GM21381 (cell line): ENCODE measurements around the gene MRTFA.
"Not testable (repeated sequence)": the region's sequence is repeated elsewhere in the genome, so short reads cannot be mapped to it uniquely, and the experiment has no call there.

Experiments used
- ATAC-seq: cut with Tn5 transposase; IDR thresholded peaks from one replicate; pipeline ENCODE4 v1.9.1; 2021; ENCODE audit warnings: mild to moderate bottlenecking, moderate library complexity; ENCODE audit not compliant: unreplicated experiment

The MRTFA gene

GRCh38 chr22:40403651-40404050, 232.9 kb downstream of the MRTFA start:
- no peak for ATAC-seq

- ATAC-seq = no peak
Observed at GRCh38 chr22:40403141-40403540, 233.4 kb downstream of the MRTFA start.

DNA sequence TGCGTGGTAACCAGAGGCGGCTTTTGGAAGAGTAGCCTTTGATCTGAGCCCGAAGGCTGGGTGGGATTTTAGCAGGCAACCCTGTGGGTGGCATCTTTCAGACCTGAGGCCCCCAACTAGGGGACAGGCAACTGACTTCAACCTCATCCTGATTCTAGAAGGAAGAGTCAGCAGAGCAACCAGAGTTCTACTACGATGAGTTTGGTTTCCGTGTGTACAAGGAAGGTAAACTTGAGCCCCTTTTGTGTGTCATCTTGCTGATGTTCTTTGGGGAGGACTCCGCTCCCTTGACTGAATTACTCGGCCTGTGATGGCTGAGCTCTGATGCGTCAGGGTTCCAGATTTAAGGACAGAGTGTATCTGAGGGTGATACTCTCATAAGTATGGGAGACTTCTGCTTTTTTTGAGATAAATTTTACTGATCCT, 234.5 kb downstream of the MRTFA start:
- no peak for ATAC-seq

DNA sequence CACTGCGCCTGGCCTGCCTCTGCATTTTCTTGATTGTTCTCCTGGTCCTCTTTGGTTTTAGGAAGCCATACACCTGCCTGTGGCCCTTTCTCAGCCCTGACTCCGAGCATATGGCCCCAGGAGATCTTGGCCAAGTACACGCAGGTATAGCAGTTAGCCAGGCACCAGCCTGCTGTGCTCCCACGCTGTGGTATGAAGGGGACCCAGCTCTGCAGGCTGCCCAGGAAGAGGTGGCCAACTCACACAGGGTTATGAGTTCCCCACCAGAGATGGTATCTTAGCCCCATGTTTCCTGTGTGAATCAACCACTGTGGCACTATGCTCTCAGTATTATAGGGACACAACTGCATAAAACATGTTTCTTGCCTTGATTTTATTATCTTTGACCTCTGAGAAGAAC, 235.0 kb downstream of the MRTFA start:
- ATAC-seq = no peak

- no peak for ATAC-seq
Observed at GRCh38 chr22:40400159-40400558, 236.4 kb downstream of the MRTFA start.

GRCh38 chr22:40399621-40400020, 236.9 kb downstream of the MRTFA start:
- ATAC-seq = no peak

DNA sequence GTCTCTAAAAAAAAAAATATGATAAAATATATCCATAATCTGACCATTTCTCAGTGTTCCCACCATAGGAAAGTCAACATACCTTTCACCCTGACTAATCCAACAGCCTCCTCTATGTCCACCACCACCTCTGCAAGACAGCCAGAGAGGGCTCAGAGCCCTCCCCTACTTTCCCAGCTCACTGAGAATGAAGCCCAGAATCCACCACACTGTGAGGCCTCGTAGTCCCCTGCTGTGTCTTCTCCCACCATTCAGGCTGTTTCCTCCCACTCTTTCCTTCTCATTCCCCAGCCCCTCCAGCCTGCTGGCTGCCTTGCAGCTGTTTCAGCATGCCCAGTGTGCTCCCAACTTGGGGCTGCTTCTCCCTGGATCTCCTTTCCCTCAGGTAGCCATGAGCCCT, 239.1 kb downstream of the MRTFA start:
- ATAC-seq = no peak

GRCh38 chr22:40396882-40397281, 239.6 kb downstream of the MRTFA start:
- ATAC-seq = no peak

GRCh38 chr22:40395607-40396006, 240.9 kb downstream of the MRTFA start:
- no peak for ATAC-seq

DNA sequence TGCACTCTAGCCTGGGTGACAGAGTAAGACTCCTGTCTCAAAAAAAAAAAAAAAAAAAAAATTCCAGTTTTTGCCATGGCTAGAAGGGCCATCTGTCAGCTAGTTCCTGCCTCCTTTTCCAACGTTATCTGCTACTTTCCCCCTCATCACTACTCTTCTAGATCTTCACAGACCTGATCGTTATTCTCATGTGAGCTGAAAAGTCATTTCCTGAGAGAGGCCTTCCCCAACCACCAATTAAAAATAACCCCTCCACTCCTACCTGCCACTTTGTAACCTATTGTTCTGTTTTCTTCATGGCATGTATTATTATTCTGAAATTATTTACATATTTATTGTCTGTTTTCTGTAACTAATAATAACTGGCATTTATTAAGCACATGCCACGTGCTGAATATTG, 241.9 kb downstream of the MRTFA start:
- ATAC-seq = no peak

DNA sequence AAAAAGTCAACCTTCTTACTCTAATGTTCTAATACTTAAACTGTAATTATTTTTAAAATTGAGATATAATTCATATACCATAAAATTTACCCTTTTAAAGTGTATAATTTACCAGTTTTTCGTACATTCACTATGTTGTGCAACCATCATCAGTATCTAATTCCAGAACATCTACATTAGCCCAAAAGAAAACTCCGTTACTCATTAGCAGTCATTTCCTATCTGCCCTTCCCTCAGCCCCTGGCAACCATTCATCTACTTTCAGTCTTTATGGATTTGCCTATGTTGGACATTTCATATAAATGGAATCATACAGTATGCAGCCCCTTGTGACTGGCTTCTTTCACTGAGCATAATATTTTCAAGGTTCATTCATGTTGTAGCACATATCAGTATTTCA, 243.9 kb downstream of the MRTFA start:
- no peak for ATAC-seq

GRCh38 chr22:40391417-40391816, 245.1 kb downstream of the MRTFA start:
- no peak for ATAC-seq

- no peak for ATAC-seq
Observed at GRCh38 chr22:40388231-40388630, 248.3 kb downstream of the MRTFA start.

GRCh38 chr22:40387746-40388145, 248.8 kb downstream of the MRTFA start:
- no peak for ATAC-seq

- ATAC-seq = no peak
Observed at GRCh38 chr22:40385036-40385782, 251.3 kb downstream of the MRTFA start.

DNA sequence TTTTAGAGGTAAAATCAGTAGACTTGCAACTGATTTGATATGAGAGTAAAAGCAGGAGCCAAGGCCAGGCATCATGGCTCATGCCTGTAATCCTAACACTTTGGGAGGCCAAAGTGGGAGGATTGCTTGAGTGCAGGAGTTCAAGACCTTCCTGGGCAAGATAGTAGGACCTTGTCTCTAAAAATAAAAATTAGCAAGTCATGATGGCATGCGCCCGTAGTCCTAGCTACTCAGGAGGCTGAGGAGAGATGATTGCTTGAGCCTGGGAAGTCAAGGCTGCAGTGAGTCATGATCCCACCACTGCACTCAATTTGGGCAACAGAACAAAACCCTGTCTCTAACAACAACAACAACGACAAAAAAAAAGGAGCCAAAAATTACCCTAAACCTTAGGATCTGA, 252.6 kb downstream of the MRTFA start:
- ATAC-seq = no peak

GRCh38 chr22:40381461-40381860, 255.1 kb downstream of the MRTFA start:
- ATAC-seq = no peak

DNA sequence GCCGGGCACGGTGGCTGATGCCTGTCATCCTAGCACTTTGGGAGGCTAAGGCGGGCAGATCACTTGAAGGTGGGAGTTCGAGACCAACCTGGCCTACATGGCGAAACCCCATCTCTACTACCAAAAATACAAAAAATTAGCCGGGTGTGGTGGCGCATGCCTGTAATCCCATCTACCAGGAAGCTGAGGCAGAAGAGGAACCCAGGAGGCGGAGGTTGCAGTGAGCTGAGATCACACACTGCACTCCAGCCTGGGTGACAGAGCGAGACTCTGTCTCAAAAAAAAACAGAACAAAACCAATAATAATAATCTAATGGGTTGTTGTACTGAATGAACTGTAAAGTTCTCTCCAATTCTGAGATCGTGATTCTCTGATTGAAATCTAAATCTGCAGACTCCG, 258.1 kb downstream of the MRTFA start:
- not testable (repeated sequence) for ATAC-seq

DNA sequence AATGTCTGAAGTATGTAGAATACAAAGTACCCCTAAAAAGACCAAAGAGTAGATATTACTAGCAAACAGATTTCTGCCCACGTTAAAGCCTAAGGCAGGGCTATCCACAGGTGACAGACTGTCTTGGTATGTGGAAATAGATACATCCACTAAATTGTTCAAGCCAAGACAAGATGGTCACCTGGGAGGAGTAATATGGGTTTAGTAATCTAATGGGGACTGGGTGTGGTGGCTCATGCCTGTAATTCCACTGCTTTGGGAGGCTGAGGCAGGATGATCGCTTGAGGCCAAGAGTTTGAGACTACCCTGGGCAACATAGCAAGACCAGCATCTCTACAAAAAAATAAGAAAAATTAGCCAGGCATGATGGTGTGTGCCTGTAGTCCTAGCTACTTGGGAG, 258.6 kb downstream of the MRTFA start:
- ATAC-seq = no peak

GRCh38 chr22:40376149-40376548, 260.4 kb downstream of the MRTFA start:
- no peak for ATAC-seq

DNA sequence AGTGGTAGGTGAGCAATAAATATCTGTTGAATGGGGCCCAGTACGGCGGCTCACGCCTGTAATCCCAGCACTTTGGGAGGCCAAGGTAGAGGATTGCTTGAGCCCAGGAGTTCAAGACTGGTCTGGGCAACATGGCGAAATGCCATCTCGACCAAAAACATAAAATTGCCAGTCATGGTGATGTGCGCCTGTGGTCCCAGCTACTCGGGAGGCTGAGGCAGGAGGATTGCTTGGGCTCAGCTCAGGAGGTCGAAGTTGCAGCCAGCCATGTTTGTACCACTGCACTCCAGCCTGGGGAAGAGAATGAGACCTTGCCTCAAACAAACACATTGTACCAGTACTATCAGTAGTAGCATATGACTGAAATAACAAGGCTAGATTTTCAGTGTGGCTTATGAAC, 262.0 kb downstream of the MRTFA start:
- no peak for ATAC-seq

GRCh38 chr22:40368836-40369235, 267.7 kb downstream of the MRTFA start:
- no peak for ATAC-seq

- ATAC-seq = no peak
Observed at GRCh38 chr22:40368016-40368415, 268.5 kb downstream of the MRTFA start.
